ENCODE results near the gene POLR3H.

DNA sequence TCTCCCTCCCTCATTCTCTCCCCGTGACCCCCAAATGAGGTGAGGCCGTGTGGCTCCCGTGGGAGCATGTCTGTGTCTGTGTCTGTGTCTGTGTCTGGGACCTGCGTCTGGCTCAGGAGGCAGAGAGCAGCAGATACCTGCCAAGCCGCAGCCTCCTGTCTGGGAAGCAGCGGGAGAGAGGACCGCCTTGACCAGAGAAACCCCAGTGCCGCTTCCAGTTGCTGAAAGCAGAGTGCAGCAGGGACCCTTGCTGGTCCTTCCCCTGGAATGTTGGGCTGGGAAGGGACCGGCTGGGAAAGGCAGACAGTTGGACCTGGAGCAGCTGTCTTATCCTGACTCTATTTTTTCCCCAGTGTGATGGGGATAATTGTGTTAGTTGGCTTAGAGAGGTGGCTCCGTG, 17.1 kb upstream of the POLR3H start:
- TF ChIP-seq GATA2 (IDR thresholded peaks at IDR 0.05; ENCODE audit: low read depth, low read length) (no peak), GATA3 (IDR thresholded peaks at IDR 0.05; ENCODE audit: low read depth, low read length) (no peak)

All from SH-SY5Y (cell line).